ENCODE measurements around the gene ACTN1.

ACTN1 gene

GRCh38 chr14:68925373-68925772 lies 53.7 kb downstream of the ACTN1 start:
- no peak overlapping the region for H3K4me3 ChIP-seq (ENCODE audit: low read depth, low read length, poor library complexity, severe bottlenecking)

GRCh38 chr14:68924186-68925158 lies 54.6 kb downstream of the ACTN1 start:
- Histone ChIP-seq H3K27me3 (ENCODE audit: insufficient read depth, low read length) (peaks cover 3% of the 10 kb centered on the region; the same call in 1 of the 2 replicates), H3K9ac (ENCODE audit: low read length) (no peak overlapping the region), H3K9me3 (ENCODE audit: low read length) (peaks cover 13% of the 10 kb centered on the region), H3K4me3 (ENCODE audit: low read depth, low read length, poor library complexity, severe bottlenecking) (no peak overlapping the region), H2AFZ (ENCODE audit: low read length) (no peak overlapping the region), H3K4me1 (ENCODE audit: insufficient read depth, low read length, severe bottlenecking) (no peaks in the 10 kb centered on the region), H3K36me3 (ENCODE audit: insufficient read depth, low read length) (peaks cover 3% of the 10 kb centered on the region; the same call in 1 of the 2 replicates), H3K9me2 (ENCODE audit: low read depth, low read length) (no peaks in the 10 kb centered on the region), H3K79me2 (ENCODE audit: insufficient read depth, low read length) (no peaks in the 10 kb centered on the region), H3K4me2 (ENCODE audit: low read length) (no peak overlapping the region), H4K20me1 (ENCODE audit: insufficient read depth, low read length) (no peaks in the 10 kb centered on the region), H3F3A (ENCODE audit: insufficient read depth, low read length) (no peaks in the 10 kb centered on the region), H3K27ac (ENCODE audit: low read depth, low read length, poor library complexity, severe bottlenecking) (no peak overlapping the region)
- TF ChIP-seq EZH2 (IDR thresholded peaks at IDR 0.05; ENCODE audit: borderline replicate concordance, low read length) (no peak), CTCF (IDR thresholded peaks at IDR 0.05; ENCODE audit: low read length) (no peak)

More at GRCh38 chr14:68925373-68925772, 53.7 kb downstream of the ACTN1 start:
- Histone ChIP-seq H2AFZ (ENCODE audit: low read length) (no peak overlapping the region), H3K79me2 (ENCODE audit: insufficient read depth, low read length) (no peaks in the 10 kb centered on the region), H3K27me3 (ENCODE audit: insufficient read depth, low read length) (peaks cover 3% of the 10 kb centered on the region; the same call in 1 of the 2 replicates), H3K4me2 (ENCODE audit: low read length) (no peak overlapping the region), H3K9me3 (ENCODE audit: low read length) (peaks cover 13% of the 10 kb centered on the region), H3K27ac (ENCODE audit: low read depth, low read length, poor library complexity, severe bottlenecking) (no peak overlapping the region), H3K36me3 (ENCODE audit: insufficient read depth, low read length) (peaks cover 3% of the 10 kb centered on the region; the same call in 1 of the 2 replicates), H3F3A (ENCODE audit: insufficient read depth, low read length) (no peaks in the 10 kb centered on the region), H3K9ac (ENCODE audit: low read length) (no peak overlapping the region), H3K4me1 (ENCODE audit: insufficient read depth, low read length, severe bottlenecking) (no peaks in the 10 kb centered on the region), H4K20me1 (ENCODE audit: insufficient read depth, low read length) (no peaks in the 10 kb centered on the region), H3K9me2 (ENCODE audit: low read depth, low read length) (no peaks in the 10 kb centered on the region)
- TF ChIP-seq EZH2 (IDR thresholded peaks at IDR 0.05; ENCODE audit: borderline replicate concordance, low read length), result no peak
- no peak for TF ChIP-seq CTCF (IDR thresholded peaks at IDR 0.05; ENCODE audit: low read length)

- peaks cover 3% of the 10 kb centered on the region; the same call in 1 of the 2 replicates for H3K36me3 ChIP-seq (ENCODE audit: insufficient read depth, low read length)
- H3K4me1 ChIP-seq (ENCODE audit: insufficient read depth, low read length, severe bottlenecking), result no peaks in the 10 kb centered on the region
- no peak overlapping the region for H3K4me2 ChIP-seq (ENCODE audit: low read length)
- no peak for TF ChIP-seq CTCF (IDR thresholded peaks at IDR 0.05; ENCODE audit: low read length)
- TF ChIP-seq EZH2 (IDR thresholded peaks at IDR 0.05; ENCODE audit: borderline replicate concordance, low read length), result no peak
- peaks cover 13% of the 10 kb centered on the region for H3K9me3 ChIP-seq (ENCODE audit: low read length)
- no peaks in the 10 kb centered on the region for H4K20me1 ChIP-seq (ENCODE audit: insufficient read depth, low read length)
- no peaks in the 10 kb centered on the region for H3F3A ChIP-seq (ENCODE audit: insufficient read depth, low read length)
- H2AFZ ChIP-seq (ENCODE audit: low read length), result no peak overlapping the region
- H3K9ac ChIP-seq (ENCODE audit: low read length), result no peak overlapping the region
- H3K27ac ChIP-seq (ENCODE audit: low read depth, low read length, poor library complexity, severe bottlenecking), result no peak overlapping the region
- no peaks in the 10 kb centered on the region for H3K79me2 ChIP-seq (ENCODE audit: insufficient read depth, low read length)
- peaks cover 3% of the 10 kb centered on the region; the same call in 1 of the 2 replicates for H3K27me3 ChIP-seq (ENCODE audit: insufficient read depth, low read length)
- no peak overlapping the region for H3K4me3 ChIP-seq (ENCODE audit: low read depth, low read length, poor library complexity, severe bottlenecking)
- no peaks in the 10 kb centered on the region for H3K9me2 ChIP-seq (ENCODE audit: low read depth, low read length)
These were observed 56.2 kb downstream of the ACTN1 start for GRCh38 chr14:68922886-68923285.
